22Rv1 (cell line): ENCODE data around the gene MEI4.

Source experiments
- ZFX ChIP-seq: fragments of 450-650 bp; IDR thresholded peaks from 2 replicates; pipeline ENCODE4 v1.6.1; 2017; ENCODE audit warnings: antibody characterized with exemption, borderline replicate concordance
- TF ChIP-seq, protein P1 (sequence below): fragments of 450-650 bp; IDR thresholded peaks from 2 replicates; pipeline ENCODE4 v1.5.1; 2017; ENCODE audit warnings: mild to moderate bottlenecking

GRCh38 chr6:77930952-77931351 lies 278.1 kb downstream of the MEI4 start:
- TF ChIP-seq, protein P1, sequence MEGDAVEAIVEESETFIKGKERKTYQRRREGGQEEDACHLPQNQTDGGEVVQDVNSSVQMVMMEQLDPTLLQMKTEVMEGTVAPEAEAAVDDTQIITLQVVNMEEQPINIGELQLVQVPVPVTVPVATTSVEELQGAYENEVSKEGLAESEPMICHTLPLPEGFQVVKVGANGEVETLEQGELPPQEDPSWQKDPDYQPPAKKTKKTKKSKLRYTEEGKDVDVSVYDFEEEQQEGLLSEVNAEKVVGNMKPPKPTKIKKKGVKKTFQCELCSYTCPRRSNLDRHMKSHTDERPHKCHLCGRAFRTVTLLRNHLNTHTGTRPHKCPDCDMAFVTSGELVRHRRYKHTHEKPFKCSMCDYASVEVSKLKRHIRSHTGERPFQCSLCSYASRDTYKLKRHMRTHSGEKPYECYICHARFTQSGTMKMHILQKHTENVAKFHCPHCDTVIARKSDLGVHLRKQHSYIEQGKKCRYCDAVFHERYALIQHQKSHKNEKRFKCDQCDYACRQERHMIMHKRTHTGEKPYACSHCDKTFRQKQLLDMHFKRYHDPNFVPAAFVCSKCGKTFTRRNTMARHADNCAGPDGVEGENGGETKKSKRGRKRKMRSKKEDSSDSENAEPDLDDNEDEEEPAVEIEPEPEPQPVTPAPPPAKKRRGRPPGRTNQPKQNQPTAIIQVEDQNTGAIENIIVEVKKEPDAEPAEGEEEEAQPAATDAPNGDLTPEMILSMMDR, result no peak
- TF ChIP-seq ZFX, result no peak
